A673 (cell line): ENCODE results near the gene PDGFRA. TPM values are rescaled to one million over a fixed set of nuclear protein-coding genes. Genes with fewer than 3 reads are reported as not detected.

Experiments
- BruUV-seq: library from RNA; stranded (reverse); fragments of 400-500 nt; replicated peaks from 2 replicates; lab custom pipeline; 2021; lab: Mats Ljungman, UMichigan
- CTCF ChIA-PET: fragments of 300-600 bp; sonication (Branson Sonifier 250); formaldehyde crosslinking; loops from one replicate; lab custom pipeline; 2022; ENCODE audit warnings: antibody characterized with exemption; lab: Charles Lee
- POLR2A ChIA-PET: fragments of 300-600 bp; sonication (Branson Sonifier 250); formaldehyde crosslinking; loops from one replicate; lab custom pipeline; 2022; ENCODE audit warnings: antibody characterized with exemption; ENCODE audit not compliant: low non-redundant PET; lab: Charles Lee
- DNase-seq: peaks from one replicate; pipeline ENCODE4 v3.0.0-alpha.2; 2015; ENCODE audit warnings: low spot score
- H3K27ac ChIP-seq: fragments of 200-600 bp; sonication (generic); 2 replicates; pipeline ENCODE4 v1.5.1; 2016; ENCODE audit warnings: mixed run types, low read depth, mild to moderate bottlenecking, mixed read lengths, antibody characterized with exemption, low read length; ENCODE audit not compliant: poor library complexity, severe bottlenecking
- H3K27me3 ChIP-seq: fragments of 200-600 bp; sonication (generic); replicated peaks from 2 replicates; pipeline ENCODE4 v1.6.1; 2017; ENCODE audit warnings: mixed run types, low read depth, mild to moderate bottlenecking, mixed read lengths, antibody characterized with exemption, low read length; ENCODE audit not compliant: insufficient read depth, poor library complexity
- H3K36me3 ChIP-seq: fragments of 200-600 bp; sonication (generic); 2 replicates; pipeline ENCODE4 v1.6.1; 2016; ENCODE audit warnings: mixed run types, mild to moderate bottlenecking, mixed read lengths, antibody characterized with exemption, low read length; ENCODE audit not compliant: insufficient read depth, poor library complexity, severe bottlenecking
- H3K4me1 ChIP-seq: fragments of 200-600 bp; sonication (generic); 2 replicates; pipeline ENCODE4 v1.6.1; 2017; ENCODE audit warnings: mixed run types, mild to moderate bottlenecking, mixed read lengths, antibody characterized with exemption, low read length; ENCODE audit not compliant: insufficient read depth, poor library complexity, severe bottlenecking
- H3K4me3 ChIP-seq: fragments of 200-600 bp; sonication (generic); 2 replicates; pipeline ENCODE4 v1.5.1; 2016; ENCODE audit warnings: low read depth, mixed run types, mild to moderate bottlenecking, mixed read lengths, low read length; ENCODE audit not compliant: poor library complexity, severe bottlenecking
- H3K9me3 ChIP-seq: fragments of 200-600 bp; sonication (generic); 2 replicates; pipeline ENCODE4 v1.6.1; 2016; ENCODE audit warnings: mixed run types, low read depth, mild to moderate bottlenecking, mixed read lengths, antibody characterized with exemption, low read length; ENCODE audit not compliant: poor library complexity, severe bottlenecking
- CTCF ChIP-seq: fragments of 300-800, 200-600 bp; sonication (generic); conservative IDR thresholded peaks from 2 replicates; pipeline ENCODE4 v1.5.1; 2017; ENCODE audit warnings: low read depth, mild to moderate bottlenecking, antibody characterized with exemption, low read length, moderate library complexity, mixed read lengths
- EZH2 ChIP-seq: fragments of 200-600 bp; sonication (generic); IDR thresholded peaks from 2 replicates; pipeline ENCODE4 v1.6.1; 2017; ENCODE audit warnings: borderline replicate concordance, low read depth, mild to moderate bottlenecking, mixed read lengths, antibody characterized with exemption, low read length; ENCODE audit not compliant: poor library complexity, severe bottlenecking
- intact Hi-C: fragments of 100-400 bp; cut with micrococcal nuclease; formaldehyde crosslinking; loops from one replicate; pipeline ENCODE4 v1.10.0; 2022; ENCODE audit not compliant: unreplicated experiment
- total RNA-seq: library from RNA; stranded (reverse); gene quantifications from 2 replicates; pipeline ENCODE4 v1.2.3, GENCODE V29; 2021

The PDGFRA gene
- total RNA-seq, 1 experiment from 2014 or later = 0.24 TPM

- Histone ChIP-seq H3K9me3 (no peaks in the 10 kb centered on the region), H3K27me3 (peaks cover 78% of the 10 kb centered on the region), H3K4me1 (no peaks in the 10 kb centered on the region), H3K36me3 (no peaks in the 10 kb centered on the region), H3K27ac (no peak overlapping the region), H3K4me3 (no peak overlapping the region)
- no peak for DNase-seq
- intact Hi-C loops = loop anchor here (2.0 kb wide), 1 partner anchor 1212 kb away; no protein-coding TSS in a partner anchor
- peak; percentile 79 for TF ChIP-seq EZH2
- TF ChIP-seq CTCF = no peak
- BruUV-seq = no TSS peak
- POLR2A ChIA-PET = no interaction called here
- CTCF ChIA-PET = interaction anchor here (0.6 kb wide), 1 partner anchor 304 kb away, joined by 5 read pairs; no protein-coding TSS in a partner anchor
Observed at GRCh38 chr4:54226404-54227255, 2.5 kb upstream of the PDGFRA start.

GRCh38 chr4:54227256-54228055 is 1.6 kb upstream of the PDGFRA start:
- intact Hi-C loops = loop anchor here (2.0 kb wide), 2 partner anchors 319 to 1213 kb away; no protein-coding TSS in a partner anchor
- Histone ChIP-seq H3K27ac (no peak overlapping the region), H3K9me3 (no peaks in the 10 kb centered on the region), H3K27me3 (peaks cover 82% of the 10 kb centered on the region), H3K4me3 (no peak overlapping the region), H3K4me1 (no peaks in the 10 kb centered on the region), H3K36me3 (no peaks in the 10 kb centered on the region)
- no peak for TF ChIP-seq EZH2
- TF ChIP-seq CTCF = no peak
- DNase-seq = peak; percentile 42
- CTCF ChIA-PET = no interaction called here
- no TSS peak for BruUV-seq
- POLR2A ChIA-PET = no interaction called here

- no peaks in the 10 kb centered on the region for H3K4me1 ChIP-seq
- peak; percentile 37 for DNase-seq
- H3K27me3 ChIP-seq = peaks cover 82% of the 10 kb centered on the region
Observed at GRCh38 chr4:54228056-54228527, 1.0 kb upstream of the PDGFRA start.

More at GRCh38 chr4:54228056-54228527, 1.0 kb upstream of the PDGFRA start:
- intact Hi-C loops = loop anchor here (2.0 kb wide), 1 partner anchor 319 kb away; no protein-coding TSS in a partner anchor
- no peaks in the 10 kb centered on the region for H3K36me3 ChIP-seq
- no peak overlapping the region for H3K27ac ChIP-seq
- TF ChIP-seq CTCF (peak; percentile 61), EZH2 (no peak)
- POLR2A ChIA-PET = no interaction called here
- CTCF ChIA-PET = no interaction called here
- H3K4me3 ChIP-seq = no peak overlapping the region
- no peaks in the 10 kb centered on the region for H3K9me3 ChIP-seq
- BruUV-seq = no TSS peak
